HG03354 (cell line): ENCODE data around the gene PBOV1.
"Not testable (repeated sequence)": the region's sequence is repeated elsewhere in the genome, so short reads cannot be mapped to it uniquely, and the experiment has no call there.

Source experiments
- ATAC-seq: cut with Tn5 transposase; IDR thresholded peaks from one replicate; pipeline ENCODE4 v1.9.1; 2021; ENCODE audit warnings: mild to moderate bottlenecking; ENCODE audit not compliant: unreplicated experiment, poor library complexity, severe bottlenecking

Gene PBOV1

GRCh38 chr6:138240476-138241245 lies 22.4 kb upstream of the PBOV1 start:
- no peak for ATAC-seq

- no peak for ATAC-seq
Measured at GRCh38 chr6:138239774-138240173, 21.5 kb upstream of the PBOV1 start.

DNA sequence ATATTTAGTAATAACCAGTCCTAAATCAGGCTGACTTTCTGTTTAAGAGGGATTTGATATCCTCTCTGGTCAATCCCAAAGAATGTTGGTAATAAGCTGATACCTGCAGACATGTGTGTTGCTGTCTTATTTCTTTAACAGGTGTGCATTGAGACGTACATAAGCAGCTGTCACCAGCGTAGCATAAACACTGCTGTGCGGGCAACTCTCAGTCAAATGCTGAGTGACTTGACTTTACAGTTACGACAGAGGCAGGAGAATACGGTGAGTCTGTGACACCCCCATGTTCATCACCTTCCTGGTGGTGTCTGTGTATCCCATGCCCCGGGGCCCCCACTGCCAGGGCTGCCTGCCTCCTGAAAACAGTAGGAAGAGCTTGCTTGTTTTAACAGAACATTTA lies 20.1 kb upstream of the PBOV1 start:
- no peak for ATAC-seq

DNA sequence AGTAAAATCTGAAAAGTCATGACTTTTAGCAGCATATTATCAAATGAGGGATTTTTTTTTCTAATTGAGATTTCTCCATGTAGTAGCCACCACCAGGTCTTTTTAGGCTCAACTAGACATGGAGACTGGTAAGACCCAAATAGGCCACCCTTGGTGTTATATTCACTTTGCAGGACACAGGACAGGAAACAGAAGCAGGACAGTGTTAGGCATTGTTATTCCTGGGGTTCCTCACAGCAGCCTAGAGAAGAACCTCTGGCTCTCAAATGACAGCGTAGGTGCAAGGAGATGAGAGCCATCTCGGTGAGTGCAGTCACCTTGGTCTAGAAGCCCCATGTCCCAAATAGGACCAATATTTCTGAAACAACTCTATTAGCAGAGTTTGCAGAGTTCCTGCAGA lies 19.2 kb upstream of the PBOV1 start:
- ATAC-seq = no peak

GRCh38 chr6:138235693-138236092 lies 17.4 kb upstream of the PBOV1 start:
- no peak for ATAC-seq

- no peak for ATAC-seq
Measured at GRCh38 chr6:138235205-138235604, 16.9 kb upstream of the PBOV1 start.

DNA sequence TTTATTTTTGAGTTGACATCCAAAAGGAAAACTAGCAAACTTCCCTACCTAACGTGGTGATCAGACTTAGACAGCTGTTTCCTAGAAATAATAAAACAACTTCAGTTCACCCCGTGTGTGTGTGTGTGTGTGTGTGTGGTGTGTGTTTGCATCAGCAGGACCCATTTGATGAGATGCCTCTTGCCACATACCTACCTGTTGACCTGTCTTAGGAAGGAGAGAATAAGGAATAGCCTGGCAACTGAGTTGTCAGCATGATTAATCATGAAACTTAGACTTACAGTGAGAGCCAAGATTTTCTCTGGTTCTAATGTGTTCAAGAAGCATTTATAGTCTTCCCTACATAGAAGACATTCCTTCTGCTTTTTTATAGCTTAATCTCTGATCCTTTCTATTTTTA lies 16.1 kb upstream of the PBOV1 start:
- no peak for ATAC-seq

GRCh38 chr6:138231381-138231886 lies 13.1 kb upstream of the PBOV1 start:
- no peak for ATAC-seq

GRCh38 chr6:138230759-138231380 lies 12.6 kb upstream of the PBOV1 start:
- ATAC-seq = no peak

DNA sequence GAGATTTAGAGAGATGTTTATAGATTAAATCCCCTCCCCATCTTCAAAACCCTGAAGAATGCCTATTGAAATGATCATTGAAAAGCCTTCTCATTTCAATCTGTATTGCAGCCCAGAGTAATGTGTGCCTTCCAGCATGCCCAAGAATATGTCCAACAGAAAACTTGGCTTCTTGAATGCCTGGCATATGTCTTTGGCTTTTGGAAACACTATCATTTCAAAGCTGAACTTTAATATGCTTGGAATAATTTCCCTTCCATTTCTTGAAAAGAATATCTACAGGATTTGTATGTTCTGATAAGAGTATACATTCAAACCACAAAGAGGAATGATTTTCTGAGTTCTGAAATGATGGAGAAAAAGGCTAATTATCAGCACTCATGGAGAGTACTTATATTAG lies 11.9 kb upstream of the PBOV1 start:
- ATAC-seq = no peak

GRCh38 chr6:138229663-138230179 lies 11.4 kb upstream of the PBOV1 start:
- no peak for ATAC-seq

GRCh38 chr6:138229072-138229471 lies 10.8 kb upstream of the PBOV1 start:
- no peak for ATAC-seq

DNA sequence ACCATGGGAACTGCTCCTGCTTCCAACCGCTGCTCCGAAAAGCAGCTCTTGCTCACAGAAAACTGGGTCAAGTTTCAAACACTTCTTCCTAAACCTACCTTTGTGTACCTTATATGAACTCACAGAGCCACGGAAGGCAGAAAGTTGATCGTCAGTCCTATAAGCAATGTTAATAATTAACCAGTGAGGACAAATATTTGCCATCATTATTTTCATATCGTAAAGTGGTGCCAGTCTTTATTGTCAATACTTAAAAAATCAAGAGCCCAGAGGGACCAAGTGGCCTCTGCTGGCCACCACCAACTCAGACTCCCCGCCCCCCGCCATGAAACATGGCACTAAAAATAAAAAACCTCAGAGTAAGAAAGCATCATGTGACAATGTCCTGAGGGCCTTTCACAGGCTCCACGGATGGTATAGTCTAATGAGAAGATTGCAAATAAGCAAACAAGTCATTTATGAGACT lies 9.1 kb upstream of the PBOV1 start:
- no peak for ATAC-seq

GRCh38 chr6:138226700-138227315 lies 8.5 kb upstream of the PBOV1 start:
- ATAC-seq = no peak

- ATAC-seq = no peak
Measured at GRCh38 chr6:138225953-138226352, 7.7 kb upstream of the PBOV1 start.

GRCh38 chr6:138222901-138223546 lies 4.7 kb upstream of the PBOV1 start:
- no peak for ATAC-seq

- ATAC-seq = no peak
Measured at GRCh38 chr6:138219901-138220300, 1.6 kb upstream of the PBOV1 start.

- no peak for ATAC-seq
Measured at GRCh38 chr6:138219398-138219797, 1.1 kb upstream of the PBOV1 start.

- no peak for ATAC-seq
Measured at GRCh38 chr6:138215093-138215782, 3.1 kb downstream of the PBOV1 start.

DNA sequence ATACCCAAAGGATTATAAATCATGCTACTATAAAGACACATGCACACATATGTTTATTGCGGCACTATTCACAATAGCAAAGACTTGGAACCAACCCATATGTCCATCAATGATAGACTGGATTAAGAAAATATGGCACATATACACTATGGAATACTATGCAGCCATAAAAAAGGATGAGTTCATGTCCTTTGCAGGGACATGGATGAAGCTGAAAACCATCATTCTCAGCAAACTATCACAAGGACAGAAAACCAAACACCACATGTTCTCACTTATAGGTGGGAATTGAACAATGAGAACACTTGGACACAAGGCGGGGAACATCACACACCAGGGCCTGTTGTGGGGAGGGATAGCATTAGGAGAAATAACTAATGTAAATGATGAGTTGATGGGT lies 5.8 kb downstream of the PBOV1 start:
- ATAC-seq = not testable (repeated sequence)
